Heart left ventricle (tissue), 16 donors: ENCODE data around the gene CELF2. TPM values are rescaled to one million over a fixed set of nuclear protein-coding genes. Genes with fewer than 3 reads are reported as not detected.

Experiments used
- ATAC-seq, 4 donors: fragments of 200-7000 bp; cut with Tn5 transposase; one replicate each; pipeline ENCODE4 v1.9.1; 2020 to 2022; ENCODE audit warnings: moderate library complexity in 4 of 4, mild to moderate bottlenecking in 3 of 4, moderate number of reproducible peaks in 1 of 4
- DNase-seq, 5 donors: peaks; one replicate each; pipeline ENCODE4 v3.0.0-alpha.2; 2020
- H3K27ac ChIP-seq, 12 donors: fragments of 200-600 bp; sonication (generic) in 4 of 12; one replicate each; pipeline versions ENCODE4 v1.5.0 to v1.8.0; 2016 to 2022; ENCODE audit warnings: mild to moderate bottlenecking in 2 of 12
- H3K27me3 ChIP-seq, 9 donors: fragments of 200-600 bp; sonication (generic) in 2 of 9; one replicate each; pipeline versions ENCODE4 v1.5.1 to v1.8.0; 2016 to 2022; ENCODE audit warnings: mild to moderate bottlenecking in 3 of 9
- H3K36me3 ChIP-seq, 9 donors: fragments of 200-600 bp; sonication (generic) in 2 of 9; one replicate each; pipeline versions ENCODE4 v1.5.0 to v1.8.0; 2018 to 2022; ENCODE audit warnings: mild to moderate bottlenecking in 2 of 9
- H3K4me1 ChIP-seq, 12 donors: fragments of 200-600 bp; sonication (generic) in 4 of 12; one replicate each; pipeline versions ENCODE4 v1.5.0 to v1.8.0; 2016 to 2022; ENCODE audit warnings: mild to moderate bottlenecking in 3 of 12
- H3K4me3 ChIP-seq, 12 donors: fragments of 200-600 bp; sonication (generic) in 4 of 12; one replicate each; pipeline versions ENCODE4 v1.5.0 to v1.8.0; 2017 to 2022; ENCODE audit warnings: mild to moderate bottlenecking in 9 of 12, moderate library complexity in 4 of 12
- H3K9me3 ChIP-seq, 12 donors: fragments of 200-600 bp; sonication (generic) in 4 of 12; one replicate each; pipeline versions ENCODE4 v1.5.0 to v1.8.0; 2016 to 2022; ENCODE audit warnings: mild to moderate bottlenecking in 1 of 12
- CTCF ChIP-seq, 12 donors: fragments of 200-600 bp; sonication (generic) in 4 of 12; IDR thresholded peaks; one replicate each; pipeline versions ENCODE4 v1.5.0 to v1.8.0; 2018 to 2022; ENCODE audit warnings: antibody characterized with exemption in 12 of 12, mild to moderate bottlenecking in 5 of 12
- POLR2A ChIP-seq, 2 donors: fragments of 450-650 bp; IDR thresholded peaks; one replicate each; pipeline ENCODE4 v1.6.1; 2017; ENCODE audit warnings: antibody characterized with exemption in 2 of 2, mild to moderate bottlenecking in 2 of 2, moderate library complexity in 2 of 2
- WGBS, 4 donors: extraction: QIAGEN DNeasy Blood & Tissue Kit in 2 of 4; methylation state at CpG; one replicate each; pipeline versions ENCODE4 v1.1.5 to v1.1.7; 2013 to 2018; 5-methylcytosine and 5-hydroxymethylcytosine counted together
- intact Hi-C, 10 donors: fragments of 100-400 bp; cut with DNase I; formaldehyde crosslinking; loops; one replicate each; pipeline versions ENCODE4 v1.11.1 to v1.14.2; 2022
- polyA plus RNA-seq, 2 donors: library from polyadenylated mRNA; stranded (reverse); fragments of 200-250 nt; gene quantifications; one replicate each; pipeline ENCODE4 v1.2.3, GENCODE V29; 2013
- total RNA-seq, 9 donors: library from RNA; depleted of rRNA in 2 of 9; stranded (reverse); fragments of >200 nt in 2 of 9; fragmentation: NEBNext Ultra II Directional in 3 of 9; extraction: Animal tissue kit (Norgen Biotek cat#: 25700) in 3 of 9; gene quantifications; one replicate each; pipeline versions ENCODE4 v1.1.0 to v1.2.4, GENCODE V29; 2016 to 2023
- donor health status: ischemic (EF 13 %, LVEDD 7.1; RV severe dilation, severe dysfunction).
- donor health status: healthy with polysubstance abuse.
- donor health status: DM: no; HTN: yes; CAD: no.
- donor health status: DM: no; HTN: no; CAD: no.
- donor health status: ischemic (EF 25% LVEDD 6.9; RV normal size, moderate dysfunction).
- donor health status: ischemic (EF 25% LVEDD 5.7; RV mildly dilated, moderate dysfunction).
- donor health status: healthy.
- donor health status: DM: yes; HTN: yes; CAD: no.
- donor health status: ischemic (EF 35%, LVEDD 5.7; RV mildly dilated, moderate dysfunction).
- donor health status: nonischemic (EF 11% LVEDD 7.7; RV severe dilation, severe dysfunction).
- donor health status: DM: yes; HTN: yes; CAD: no.
- donor health status: PGD.
- donor health status: ischemic (EF 29% LVEDD 5.4; RV normal size, mild dysfunction).
- donor health status: nonischemic (EF 23%, LVEDD 6.1; RV moderate dilation, normal function).

The CELF2 gene
- total and polyA plus RNA-seq, 11 donors = 14.2 to 103 (median 67.1) TPM

GRCh38 chr10:10992072-10992471, 25.6 kb upstream of the CELF2 start:
- Histone ChIP-seq H3K36me3 (no peaks in the 10 kb centered on the region), H3K27me3 (no peaks in the 10 kb centered on the region), H3K4me3 (no peak overlapping the region), H3K4me1 (peaks cover 0 to 11% (median 2%) of the 10 kb centered on the region in 12 donors), H3K9me3 (peaks cover 0 to 6% (median 0%) of the 10 kb centered on the region in 12 donors), H3K27ac (no peak overlapping the region)
- intact Hi-C loops = no loop called here
- no peak for ATAC-seq
- DNase-seq = no peak
- TF ChIP-seq CTCF (IDR thresholded peaks at IDR 0.05) (no peak), POLR2A (IDR thresholded peaks at IDR 0.05) (no peak)
- 80 to 98% (median 96%) methylated on average over 2 of the region's 2 CpGs for WGBS, 4 donors

GRCh38 chr10:10992961-10993714, 24.5 kb upstream of the CELF2 start:
- peak in 2 of 4 donors; percentile 30 to 45 for ATAC-seq
- 87 to 98% (median 95%) methylated on average over 3 of the region's 3 CpGs for WGBS, 4 donors
- H3K4me1 ChIP-seq = peaks cover 0 to 11% (median 2%) of the 10 kb centered on the region in 12 donors
- TF ChIP-seq POLR2A (IDR thresholded peaks at IDR 0.05) (no peak), CTCF (IDR thresholded peaks at IDR 0.05) (no peak)
- H3K27me3 ChIP-seq = no peaks in the 10 kb centered on the region
- no peak overlapping the region for H3K4me3 ChIP-seq
- H3K27ac ChIP-seq = no peak overlapping the region
- peaks cover 0 to 6% (median 0%) of the 10 kb centered on the region in 12 donors for H3K9me3 ChIP-seq
- intact Hi-C loops = no loop called here
- DNase-seq = no peak
- H3K36me3 ChIP-seq = no peaks in the 10 kb centered on the region

GRCh38 chr10:10993785-10994184, 23.9 kb upstream of the CELF2 start:
- Histone ChIP-seq H3K27me3 (no peaks in the 10 kb centered on the region), H3K4me3 (no peak overlapping the region), H3K36me3 (no peaks in the 10 kb centered on the region), H3K27ac (no peak overlapping the region), H3K9me3 (peaks cover 0 to 6% (median 0%) of the 10 kb centered on the region in 12 donors), H3K4me1 (peaks cover 0 to 11% (median 2%) of the 10 kb centered on the region in 12 donors)
- DNase-seq (no peak), ATAC-seq (no peak)
- TF ChIP-seq CTCF (IDR thresholded peaks at IDR 0.05) (no peak), POLR2A (IDR thresholded peaks at IDR 0.05) (no peak)
- intact Hi-C loops = no loop called here

- 75 to 89% (median 87%) methylated on average over 2 of the region's 2 CpGs for WGBS, 4 donors
- no peak overlapping the region for H3K4me3 ChIP-seq
- no peaks in the 10 kb centered on the region for H3K36me3 ChIP-seq
- H3K27ac ChIP-seq = no peak overlapping the region
- intact Hi-C loops = no loop called here
- no peak for ATAC-seq
- H3K4me1 ChIP-seq = peaks cover 0 to 11% (median 2%) of the 10 kb centered on the region in 12 donors
- no peaks in the 10 kb centered on the region for H3K27me3 ChIP-seq
- TF ChIP-seq POLR2A (IDR thresholded peaks at IDR 0.05) (no peak), CTCF (IDR thresholded peaks at IDR 0.05) (no peak)
- H3K9me3 ChIP-seq = peaks cover 0 to 6% (median 0%) of the 10 kb centered on the region in 12 donors
- DNase-seq = no peak
Measured at GRCh38 chr10:10994360-10994759, 23.3 kb upstream of the CELF2 start.
